Erythroblast (primary cell): Measurements from ENCODE around the gene EEF1AKMT3.

ENCODE experiments used
- GATA1 ChIP-seq: IDR thresholded peaks from 2 replicates; pipeline ENCODE4 v1.6.1; 2011; ENCODE audit warnings: low read depth, mild to moderate bottlenecking, control low read depth, low read length, moderate library complexity
- POLR2A ChIP-seq: IDR thresholded peaks from 2 replicates; pipeline ENCODE4 v1.6.1; 2011; ENCODE audit warnings: mild to moderate bottlenecking, low read length

DNA sequence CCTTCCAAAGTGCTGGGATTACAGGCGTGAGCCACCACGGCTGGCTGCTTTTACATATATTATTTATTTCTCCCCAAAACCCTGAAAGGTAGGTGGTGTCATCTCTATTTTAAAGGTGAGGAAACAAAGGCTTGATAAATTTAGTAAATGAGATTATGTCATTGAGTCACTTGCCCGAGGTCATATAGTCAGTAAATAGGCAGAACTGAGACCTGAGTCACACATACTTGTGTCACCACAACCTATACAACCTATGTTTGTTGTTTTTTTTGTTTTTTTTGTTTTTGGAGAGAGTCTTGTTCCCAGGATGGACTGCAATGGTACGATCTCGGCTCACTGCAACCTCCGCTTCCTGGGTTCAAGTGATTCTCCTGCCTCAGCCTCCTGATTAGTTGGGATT lies 22.9 kb downstream of the EEF1AKMT3 start:
- TF ChIP-seq POLR2A (no peak), GATA1 (no peak)
